ENCODE data around the gene SLAMF9. TPM values are rescaled to one million over a fixed set of nuclear protein-coding genes. Genes with fewer than 3 reads are reported as not detected.
A peak's percentile ranks its signal among the peaks of the same experiment; 100 is the strongest.

SLAMF9 gene
- total and polyA plus RNA-seq, 2 of the 8 experiments (the other 6 are each of a cell fraction or from before 2014, with no cell fraction given) = not detected

DNA sequence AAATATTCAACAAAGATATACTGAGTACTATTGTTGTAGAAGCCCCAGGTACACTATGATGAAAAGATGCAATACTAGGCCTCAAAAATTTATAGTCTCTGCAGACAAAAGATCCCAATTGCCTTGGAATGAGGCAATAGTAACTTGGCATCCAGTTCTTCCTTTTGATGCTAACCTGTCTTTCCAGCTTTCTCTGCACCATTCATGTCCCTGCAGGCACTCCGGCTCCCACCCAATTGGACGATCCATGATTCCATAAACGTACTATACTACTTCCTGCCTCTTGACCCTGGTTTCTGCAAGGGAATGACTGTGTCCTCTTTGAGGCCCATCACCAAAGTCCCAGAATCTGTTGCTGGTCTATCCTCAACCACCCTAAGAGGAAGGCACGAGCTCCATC is 20.7 kb downstream of the SLAMF9 start:
- no peak for DNase-seq (ENCODE audit: low read depth in 1 of 2, low spot score in 2 of 2)
- peaks cover 3 to 32% (median 17%) of the 10 kb centered on the region in 4 experiments; a peak in 6 of 8 replicates for H3K36me3 ChIP-seq (ENCODE audit: control insufficient read depth in 2 of 4, insufficient read depth in 4 of 4, low read length in 3 of 4)

More for the DNA sequence above, 20.7 kb downstream of the SLAMF9 start:
- Histone ChIP-seq H3K4me3 (ENCODE audit: extremely low read depth in 1 of 4, insufficient read depth in 2 of 4, low read depth in 3 of 4, low read length in 4 of 4) (no peak overlapping the region), H3K56ac (replicated peaks; ENCODE audit: insufficient read length, low read depth, low read length) (no peak overlapping the region), H2BK15ac (ENCODE audit: low read length) (no peak overlapping the region), H3K27ac (ENCODE audit: low read depth, low read length) (no peak overlapping the region), H3K4me1 (replicated peaks in 1 of 4; ENCODE audit: control insufficient read depth in 3 of 4, insufficient read depth in 4 of 4, low read length in 3 of 4) (peaks cover 0 to 10% (median 7%) of the 10 kb centered on the region in 4 experiments; a peak in 6 of 7 replicates), H2AFZ (ENCODE audit: low read length) (no peak overlapping the region), H3K27me3 (replicated peaks in 1 of 4; ENCODE audit: control insufficient read depth in 3 of 4, extremely low read depth in 1 of 4, insufficient read depth in 3 of 4, low read length in 3 of 4) (no peaks in the 10 kb centered on the region), H2BK120ac (replicated peaks; ENCODE audit: low read depth, low read length) (no peak overlapping the region), H3K4me2 (ENCODE audit: insufficient read depth in 1 of 2, low read depth in 2 of 2, low read length in 2 of 2) (no peak overlapping the region), H2BK12ac (ENCODE audit: low read depth, low read length) (no peak overlapping the region), H3K23me2 (ENCODE audit: low read depth, low read length) (no peaks in the 10 kb centered on the region; the same call in 1 of the 2 replicates), H3K79me1 (ENCODE audit: low read depth, low read length) (no peaks in the 10 kb centered on the region), H3K9ac (replicated peaks in 1 of 4; ENCODE audit: extremely low read depth in 1 of 4, low read depth in 3 of 4, low read length in 3 of 4) (no peak overlapping the region), H4K91ac (replicated peaks; ENCODE audit: insufficient read length, low read length) (no peak overlapping the region), H3K4ac (replicated peaks; ENCODE audit: insufficient read length, low read depth, low read length) (peak overlapping the region; percentile 32), H4K5ac (ENCODE audit: insufficient read length, low read depth, low read length) (no peak overlapping the region), H3K18ac (ENCODE audit: extremely low read depth, low read length) (no peak overlapping the region), H3K23ac (ENCODE audit: insufficient read length) (no peak overlapping the region), H3K14ac (ENCODE audit: insufficient read length) (no peak overlapping the region), H3K9me3 (ENCODE audit: insufficient read depth in 2 of 2, low read depth in 1 of 2, low read length in 1 of 2) (no peaks in the 10 kb centered on the region), H3K79me2 (ENCODE audit: control insufficient read depth in 1 of 2, insufficient read depth in 2 of 2, low read length in 2 of 2) (no peaks in the 10 kb centered on the region), H2AK5ac (ENCODE audit: low read depth, low read length) (no peak overlapping the region), H4K20me1 (replicated peaks in 1 of 2; ENCODE audit: control insufficient read depth in 1 of 2, insufficient read depth in 2 of 2, low read length in 2 of 2) (peaks cover 0 to 3% of the 10 kb centered on the region in 2 experiments), H2BK5ac (ENCODE audit: low read depth, low read length) (no peak overlapping the region), H4K8ac (ENCODE audit: extremely low read depth, insufficient read depth, low read length) (no peak overlapping the region), H2BK20ac (ENCODE audit: low read length) (no peak overlapping the region)
- CTCF ChIA-PET (ENCODE audit: partially characterized antibody) = interaction anchor here (0.7 to 35.5 kb wide), 14 partner anchors 7 to 168 kb away, joined by 3 to 696 read pairs (median 5); partner anchors contain the start of genes IGSF9, SLAMF9 and TAGLN2
- 98% methylated on average over 4 of the region's 4 CpGs; no CpG with 5 or more reads in 1 of the 2 experiments for WGBS, 2 experiments (ENCODE audit: extremely low coverage in 1 of 2, insufficient coverage in 1 of 2, insufficient read length in 1 of 2, insufficient replicate concordance in 2 of 2, low coverage in 1 of 2, low lambda C conversion rate in 2 of 2, missing lambda C conversion rate in 1 of 2)
- no peak for FAIRE-seq
- TF ChIP-seq SIX5 (IDR thresholded peaks at IDR 0.05; ENCODE audit: low read depth, low read length) (no peak), TBP (IDR thresholded peaks at IDR 0.05; ENCODE audit: low read depth, low read length) (no peak), KDM5A (IDR thresholded peaks at IDR 0.05; ENCODE audit: low read length) (no peak), GTF2F1 (IDR thresholded peaks at IDR 0.05; ENCODE audit: borderline replicate concordance, low read depth, low read length) (no peak)
- POLR2A ChIA-PET (ENCODE audit: partially characterized antibody) = interaction anchor here (0.9 to 4.6 kb wide), 3 partner anchors 12 to 16 kb away, joined by 3 to 19 read pairs (median 15); partner anchors contain the start of gene IGSF9

All from H1 (cell line).